IMR-90 (cell line): Measurements from ENCODE around the gene NPHP4. TPM values are rescaled to one million over a fixed set of nuclear protein-coding genes. Genes with fewer than 3 reads are reported as not detected.

Experiments used
- ATAC-seq: fragments of 200-7000 bp; cut with Tn5 transposase; 2 replicates; pipeline ENCODE4 v1.9.1; 2020; ENCODE audit warnings: low read depth, mild to moderate bottlenecking, moderate library complexity
- BruUV-seq: library from RNA; stranded (reverse); fragments of 400-500 nt; replicated peaks from 2 replicates; lab custom pipeline; 2021; lab: Mats Ljungman, UMichigan
- CTCF ChIA-PET: fragments of 300-600 bp; formaldehyde crosslinking; extraction: SDS; loops from one replicate; lab custom pipeline; 2021; ENCODE audit warnings: antibody characterized with exemption; lab: Yijun Ruan, JAX
- POLR2A ChIA-PET: fragments of 300-600 bp; sonication (Branson Sonifier 250); formaldehyde crosslinking; loops from one replicate; lab custom pipeline; 2022; ENCODE audit warnings: antibody characterized with exemption; ENCODE audit not compliant: unreplicated experiment; lab: Charles Lee
- DNase-seq: peaks from one replicate; pipeline ENCODE4 v3.0.0; 2013
- H2AFZ ChIP-seq: replicated peaks from 2 replicates; pipeline ENCODE3; 2013; ENCODE audit warnings: low read length, mild to moderate bottlenecking; ENCODE audit not compliant: poor library complexity
- H2AK5ac ChIP-seq: 2 replicates; pipeline ENCODE4 v1.6.1; 2013; ENCODE audit warnings: low read depth, low read length, inconsistent platforms
- H2AK9ac ChIP-seq: replicated peaks from 2 replicates; pipeline ENCODE3; 2013; ENCODE audit warnings: mild to moderate bottlenecking, low read depth, low read length, moderate library complexity; ENCODE audit not compliant: poor library complexity
- H2BK120ac ChIP-seq: 2 replicates; pipeline ENCODE4 v1.6.1; 2013; ENCODE audit warnings: low read depth, low read length, inconsistent platforms
- H2BK15ac ChIP-seq: 3 replicates; pipeline ENCODE4 v1.6.1; 2013; ENCODE audit warnings: low read depth, low read length, inconsistent platforms
- H2BK20ac ChIP-seq: 2 replicates; pipeline ENCODE4 v1.6.1; 2013; ENCODE audit warnings: low read depth, mild to moderate bottlenecking, inconsistent platforms, low read length, moderate library complexity
- H2BK5ac ChIP-seq: 2 replicates; pipeline ENCODE4 v1.6.1; 2013; ENCODE audit warnings: mild to moderate bottlenecking, low read depth, low read length, inconsistent platforms; ENCODE audit not compliant: poor library complexity, severe bottlenecking
- H3K14ac ChIP-seq: replicated peaks from 2 replicates; pipeline ENCODE4 v1.6.1; 2013; ENCODE audit warnings: low read depth, low read length, inconsistent platforms
- H3K18ac ChIP-seq: 2 replicates; pipeline ENCODE4 v1.6.1; 2013; ENCODE audit warnings: low read depth, low read length, control low read depth
- H3K23ac ChIP-seq: 2 replicates; pipeline ENCODE4 v1.6.1; 2013; ENCODE audit warnings: low read depth, low read length, inconsistent platforms
- H3K27ac ChIP-seq: 2 replicates; pipeline ENCODE4 v1.5.1; 2013; ENCODE audit warnings: mild to moderate bottlenecking, control low read depth, low read length; ENCODE audit not compliant: insufficient read depth
- H3K27me3 ChIP-seq: 2 replicates; pipeline ENCODE4 v1.6.1; 2013; ENCODE audit warnings: low read length; ENCODE audit not compliant: control insufficient read depth, insufficient read depth
- H3K36me3 ChIP-seq: 2 replicates; pipeline ENCODE4 v1.6.1; 2013; ENCODE audit warnings: low read length, mixed read lengths; ENCODE audit not compliant: control insufficient read depth, insufficient read depth
- H3K4ac ChIP-seq: 2 replicates; pipeline ENCODE4 v1.6.1; 2013; ENCODE audit warnings: low read depth, low read length, inconsistent platforms
- H3K4me1 ChIP-seq: 2 replicates; pipeline ENCODE4 v1.6.1; 2013; ENCODE audit warnings: low read length, mixed read lengths; ENCODE audit not compliant: control insufficient read depth, insufficient read depth
- H3K4me2 ChIP-seq: 2 replicates; pipeline ENCODE4 v1.6.1; 2013; ENCODE audit warnings: low read depth, mild to moderate bottlenecking, control low read depth, low read length, moderate library complexity
- H3K4me3 ChIP-seq: 2 replicates; pipeline ENCODE4 v1.5.1; 2013; ENCODE audit warnings: low read depth, mild to moderate bottlenecking, control low read depth, low read length, moderate library complexity; ENCODE audit not compliant: insufficient read depth
- H3K56ac ChIP-seq: 2 replicates; pipeline ENCODE4 v1.6.1; 2013; ENCODE audit warnings: low read length, inconsistent platforms; ENCODE audit not compliant: insufficient read depth; ENCODE audit errors: extremely low read depth
- H3K79me1 ChIP-seq, 2 experiments: 2 replicates each; pipeline ENCODE4 v1.6.1; 2013; ENCODE audit warnings: low read length in 2 of 2, inconsistent platforms in 1 of 2, low read depth in 1 of 2
- H3K9ac ChIP-seq: 2 replicates; pipeline ENCODE4 v1.6.1; 2013; ENCODE audit warnings: low read depth, low read length, control low read depth
- H3K9me1 ChIP-seq: 2 replicates; pipeline ENCODE4 v1.6.1; 2013; ENCODE audit warnings: low read length, inconsistent platforms; ENCODE audit not compliant: insufficient read depth
- H3K9me3 ChIP-seq: 2 replicates; pipeline ENCODE4 v1.6.1; 2013; ENCODE audit warnings: low read length; ENCODE audit not compliant: control insufficient read depth, insufficient read depth
- H4K20me1 ChIP-seq: 2 replicates; pipeline ENCODE4 v1.6.1; 2013; ENCODE audit warnings: low read length, inconsistent platforms; ENCODE audit not compliant: insufficient read depth
- H4K5ac ChIP-seq: 2 replicates; pipeline ENCODE4 v1.6.1; 2013; ENCODE audit warnings: mild to moderate bottlenecking, low read depth, low read length, control low read depth
- H4K8ac ChIP-seq, 2 experiments: 2 replicates each; pipeline ENCODE4 v1.6.1; 2013; ENCODE audit warnings: low read depth in 2 of 2, low read length in 2 of 2, control low read depth in 1 of 2, inconsistent platforms in 1 of 2
- H4K91ac ChIP-seq: 2 replicates; pipeline ENCODE4 v1.6.1; 2013; ENCODE audit warnings: low read depth, low read length, inconsistent platforms; ENCODE audit not compliant: insufficient read depth
- WGBS, 2 experiments: methylation state at CpG; one replicate each; pipeline versions ENCODE4 v1.1.5 to v1.1.7; 2013; ENCODE audit warnings: missing lambda C conversion rate in 2 of 2; ENCODE audit not compliant: insufficient read length in 1 of 2; ENCODE audit errors: extremely low coverage in 2 of 2; 5-methylcytosine and 5-hydroxymethylcytosine counted together
- dilution Hi-C: fragments of 300-500 bp; cut with HindIII; formaldehyde crosslinking; loops from one replicate; pipeline ENCODE4 v1.14.3; 2018; ENCODE audit warnings: low sequenced_read_pairs; ENCODE audit not compliant: unreplicated experiment
- in situ Hi-C: fragments of 300-500 bp; cut with MboI; formaldehyde crosslinking; loops from 3 replicates; pipeline ENCODE4 v1.14.3; 2019; ENCODE audit warnings: low sequenced_read_pairs, inconsistent platforms, mixed read lengths
- intact Hi-C: fragments of 100-400 bp; cut with micrococcal nuclease; formaldehyde crosslinking; loops from 2 replicates; pipeline ENCODE4 v1.10.0; 2022
- polyA plus RNA-seq, 3 experiments: library from polyadenylated mRNA; depleted of rRNA; stranded (reverse); fragments of >200 nt; gene quantifications; 2 replicates each; pipeline ENCODE4 v1.2.3, GENCODE V29; 2012; ENCODE audit warnings: low replicate concordance in 1 of 3
- total RNA-seq: library from RNA; depleted of rRNA; stranded (reverse); fragments of >200 nt; gene quantifications from 2 replicates; pipeline ENCODE4 v1.2.3, GENCODE V29; 2012
- TF ChIP-seq, protein P1 (sequence below): fragments of 150-350 bp; IDR thresholded peaks from 2 replicates; pipeline ENCODE4 v1.6.1; 2016; ENCODE audit warnings: low read depth, mild to moderate bottlenecking, low read length, moderate library complexity, borderline replicate concordance

Gene NPHP4
- total and polyA plus RNA-seq, 2 of the 4 experiments (the other 2 are of a cell fraction): 2.0 to 5.5 TPM

- H3K9me3 ChIP-seq: no peaks in the 10 kb centered on the region
- CTCF ChIA-PET: interaction anchor here (0.6 kb wide), 1 partner anchor 565 kb away, joined by 3 read pairs; no protein-coding TSS in a partner anchor
- ATAC-seq: no peak
- no peak overlapping the region for H4K8ac ChIP-seq
- H2AK5ac ChIP-seq: no peak overlapping the region
- H2BK5ac ChIP-seq: no peak overlapping the region
- dilution Hi-C loops (no loop called here), in situ Hi-C loops (no loop called here), intact Hi-C loops (no loop called here)
- H3K23ac ChIP-seq: 0 out of 2 replicates have a peak overlapping the region, but pooled peaks have one; percentile 4
- H2BK15ac ChIP-seq: no peak overlapping the region
- H3K14ac ChIP-seq: no peak overlapping the region
- no peak overlapping the region for H2BK20ac ChIP-seq
- no peak overlapping the region for H2AK9ac ChIP-seq
- 42% methylated on average over 6 of the region's 8 CpGs; no CpG with 5 or more reads in 1 of the 2 experiments for WGBS, 2 experiments
- H4K91ac ChIP-seq: no peak overlapping the region
- H3K56ac ChIP-seq: no peak overlapping the region
- no peaks in the 10 kb centered on the region for H3K27me3 ChIP-seq
- peaks cover 0 to 3% of the 10 kb centered on the region in 2 experiments; a peak in 1 of 4 replicates for H3K79me1 ChIP-seq
- H4K5ac ChIP-seq: no peak overlapping the region
- TF ChIP-seq, protein P1, sequence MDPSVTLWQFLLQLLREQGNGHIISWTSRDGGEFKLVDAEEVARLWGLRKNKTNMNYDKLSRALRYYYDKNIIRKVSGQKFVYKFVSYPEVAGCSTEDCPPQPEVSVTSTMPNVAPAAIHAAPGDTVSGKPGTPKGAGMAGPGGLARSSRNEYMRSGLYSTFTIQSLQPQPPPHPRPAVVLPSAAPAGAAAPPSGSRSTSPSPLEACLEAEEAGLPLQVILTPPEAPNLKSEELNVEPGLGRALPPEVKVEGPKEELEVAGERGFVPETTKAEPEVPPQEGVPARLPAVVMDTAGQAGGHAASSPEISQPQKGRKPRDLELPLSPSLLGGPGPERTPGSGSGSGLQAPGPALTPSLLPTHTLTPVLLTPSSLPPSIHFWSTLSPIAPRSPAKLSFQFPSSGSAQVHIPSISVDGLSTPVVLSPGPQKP: no peak
- POLR2A ChIA-PET: no interaction called here
- no peak overlapping the region for H3K4ac ChIP-seq
- peaks cover 6% of the 10 kb centered on the region for H3K9me1 ChIP-seq
- H3K4me2 ChIP-seq: no peak overlapping the region
- peaks cover 2% of the 10 kb centered on the region for H3K4me1 ChIP-seq
- H3K36me3 ChIP-seq: no peaks in the 10 kb centered on the region
- H3K18ac ChIP-seq: no peak overlapping the region
- DNase-seq: no peak
- no peak overlapping the region for H3K27ac ChIP-seq
- no peak overlapping the region for H3K4me3 ChIP-seq
- no peaks in the 10 kb centered on the region for H4K20me1 ChIP-seq
- no TSS peak for BruUV-seq
- peak overlapping the region; percentile 25 for H2AFZ ChIP-seq
- H3K9ac ChIP-seq: no peak overlapping the region
- no peak overlapping the region for H2BK120ac ChIP-seq
These were observed 11.2 kb downstream of the NPHP4 start for GRCh38 chr1:5981009-5981380.
